ENCODE measurements around the gene CFL1.
A peak's percentile ranks its signal among the peaks of the same experiment; 100 is the strongest.

DNA sequence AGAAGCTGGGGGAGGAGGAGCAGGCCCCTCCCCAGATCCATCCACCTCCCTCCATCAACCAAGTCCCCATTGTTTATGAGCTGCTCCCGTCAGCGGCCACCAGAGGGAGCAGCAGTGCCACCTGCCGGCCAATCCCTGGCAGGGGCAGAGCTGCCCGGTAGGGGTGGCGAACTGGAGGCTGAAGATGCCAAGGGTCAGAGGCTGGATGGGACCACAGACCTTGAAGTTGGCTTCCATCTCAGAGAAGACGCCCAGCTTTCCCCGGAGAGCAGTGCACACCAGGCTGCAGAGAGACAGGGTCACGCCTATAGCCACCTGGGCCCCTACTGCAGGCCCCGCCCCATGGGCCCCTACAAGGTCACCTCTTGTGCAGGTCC lies 26.7 kb upstream of the CFL1 start:
- no peak for TF ChIP-seq POLR2A (IDR thresholded peaks at IDR 0.05)
- TF ChIP-seq, protein P1, sequence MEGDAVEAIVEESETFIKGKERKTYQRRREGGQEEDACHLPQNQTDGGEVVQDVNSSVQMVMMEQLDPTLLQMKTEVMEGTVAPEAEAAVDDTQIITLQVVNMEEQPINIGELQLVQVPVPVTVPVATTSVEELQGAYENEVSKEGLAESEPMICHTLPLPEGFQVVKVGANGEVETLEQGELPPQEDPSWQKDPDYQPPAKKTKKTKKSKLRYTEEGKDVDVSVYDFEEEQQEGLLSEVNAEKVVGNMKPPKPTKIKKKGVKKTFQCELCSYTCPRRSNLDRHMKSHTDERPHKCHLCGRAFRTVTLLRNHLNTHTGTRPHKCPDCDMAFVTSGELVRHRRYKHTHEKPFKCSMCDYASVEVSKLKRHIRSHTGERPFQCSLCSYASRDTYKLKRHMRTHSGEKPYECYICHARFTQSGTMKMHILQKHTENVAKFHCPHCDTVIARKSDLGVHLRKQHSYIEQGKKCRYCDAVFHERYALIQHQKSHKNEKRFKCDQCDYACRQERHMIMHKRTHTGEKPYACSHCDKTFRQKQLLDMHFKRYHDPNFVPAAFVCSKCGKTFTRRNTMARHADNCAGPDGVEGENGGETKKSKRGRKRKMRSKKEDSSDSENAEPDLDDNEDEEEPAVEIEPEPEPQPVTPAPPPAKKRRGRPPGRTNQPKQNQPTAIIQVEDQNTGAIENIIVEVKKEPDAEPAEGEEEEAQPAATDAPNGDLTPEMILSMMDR (IDR thresholded peaks at IDR 0.05) = peak; percentile 92 to 99 (median 98)
- no peak for TF ChIP-seq EP300 (IDR thresholded peaks at IDR 0.05)

Measured in ovary (tissue), 3 donors.